GM23338 (cell line): Measurements from ENCODE around the gene IGSF5. TPM values are rescaled to one million over a fixed set of nuclear protein-coding genes. Genes with fewer than 3 reads are reported as not detected.

ENCODE experiments used
- polyA plus RNA-seq: library from polyadenylated mRNA; unstranded; fragments of >200 nt; fragmentation: Nextera tagmentation; extraction: Ambion mirVana; gene quantifications from 2 replicates; pipeline ENCODE4 v1.2.1, GENCODE V29; 2016
- total RNA-seq: library from RNA; depleted of rRNA; stranded (reverse); fragments of >200 nt; shearing (Covaris generic); gene quantifications from 2 replicates; pipeline ENCODE4 v1.2.3, GENCODE V29; 2014; rRNA removed

Gene IGSF5
- total and polyA plus RNA-seq, 2 experiments from 2014 or later, result 4.4 to 10.1 TPM

Other genes with a start within 250 kb of the IGSF5 start
- 31.7 and 37.5 TPM in 2 replicates for gene B3GALT5, start 132.2 kb upstream of the IGSF5 start, total RNA-seq
- gene B3GALT5, start 132.2 kb upstream of the IGSF5 start, polyA plus RNA-seq, result 6.2 TPM in 2 replicates
- 1.6 TPM in 1 of 2 replicates, not detected in the other for gene PCP4, start 122.3 kb downstream of the IGSF5 start, total RNA-seq
- 6.3 and 7.3 TPM in 2 replicates for gene PCP4, start 122.3 kb downstream of the IGSF5 start, polyA plus RNA-seq